Coronary artery (tissue), 2 donors: Measurements from ENCODE around the gene PDE8A.
A peak's percentile ranks its signal among the peaks of the same experiment; 100 is the strongest.

ENCODE experiments used
- DNase-seq: peaks from one replicate; pipeline ENCODE4 v3.0.0-alpha.2; 2017; ENCODE audit warnings: low spot score
- H3K27ac ChIP-seq, 2 donors: fragments of 200-600 bp; sonication (generic); one replicate each; pipeline ENCODE4 v1.5.1; 2016 to 2019
- H3K4me3 ChIP-seq: fragments of 200-600 bp; sonication (generic); 2 replicates; pipeline ENCODE4 v1.5.1; 2016; ENCODE audit warnings: mild to moderate bottlenecking, moderate library complexity
- CTCF ChIP-seq: fragments of 200-600 bp; sonication (generic); IDR thresholded peaks from one replicate; pipeline ENCODE4 v1.5.1; 2019; ENCODE audit warnings: antibody characterized with exemption

PDE8A gene

GRCh38 chr15:84981711-84982300, at the start of gene PDE8A:
TSS of gene PDE8A (plus strand) at chr15:84981856. CDS start at chr15:84982163, 307 bp downstream.
- DNase-seq, result peak; percentile 80
- Histone ChIP-seq H3K27ac (peak within 1 kb of the TSS; percentile 87 to 93), H3K4me3 (peak within 1 kb of the TSS; percentile 85)
- no peak for TF ChIP-seq CTCF

- no peak overlapping the region for H3K4me3 ChIP-seq
- H3K27ac ChIP-seq, result no peak overlapping the region
- DNase-seq, result no peak
- TF ChIP-seq CTCF, result no peak
Measured at GRCh38 chr15:84934942-84935729, 46.5 kb upstream of the PDE8A start.

- H3K27ac ChIP-seq, result no peak overlapping the region
- no peak for TF ChIP-seq CTCF
Measured at GRCh38 chr15:84937144-84937543, 44.5 kb upstream of the PDE8A start.

GRCh38 chr15:84938726-84939125, 42.9 kb upstream of the PDE8A start:
- no peak for TF ChIP-seq CTCF
- Histone ChIP-seq H3K27ac (no peak overlapping the region), H3K4me3 (no peak overlapping the region)
- DNase-seq, result no peak

More at GRCh38 chr15:84937144-84937543, 44.5 kb upstream of the PDE8A start:
- H3K4me3 ChIP-seq, result no peak overlapping the region
- DNase-seq, result no peak

GRCh38 chr15:84940399-84940798, 41.3 kb upstream of the PDE8A start:
- Histone ChIP-seq H3K27ac (no peak overlapping the region), H3K4me3 (no peak overlapping the region)
- DNase-seq, result no peak
- no peak for TF ChIP-seq CTCF

GRCh38 chr15:84942456-84942855, 39.2 kb upstream of the PDE8A start:
- TF ChIP-seq CTCF, result no peak
- Histone ChIP-seq H3K4me3 (no peak overlapping the region), H3K27ac (no peak overlapping the region)
- no peak for DNase-seq

- no peak for DNase-seq
- Histone ChIP-seq H3K4me3 (no peak overlapping the region), H3K27ac (no peak overlapping the region)
- TF ChIP-seq CTCF, result no peak
Measured at GRCh38 chr15:84944311-84944710, 37.3 kb upstream of the PDE8A start.
